ENCODE results near the gene ERP27.

DNA sequence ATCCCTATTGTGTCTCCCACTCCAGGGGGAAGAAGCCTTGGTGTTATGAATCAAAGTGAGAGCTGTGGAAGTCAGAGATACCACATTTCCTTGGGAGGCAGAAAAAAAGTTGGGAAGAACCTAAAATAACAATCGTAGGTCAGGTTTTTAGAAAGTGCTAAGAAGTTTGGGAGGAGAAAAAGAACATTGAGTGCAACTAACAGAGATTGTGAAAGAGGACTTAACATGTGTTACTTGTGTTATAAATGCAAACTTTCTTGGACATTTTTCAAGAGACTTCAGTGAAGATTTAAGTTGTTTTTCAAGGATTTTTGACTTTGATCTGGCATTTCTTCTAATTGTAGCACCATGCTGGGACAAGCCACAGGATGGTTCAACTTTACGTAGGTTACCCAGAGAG lies 7.8 kb upstream of the ERP27 start:
- TF ChIP-seq GABPA (IDR thresholded peaks at IDR 0.05; ENCODE audit: low read depth) (no peak), CTCF (IDR thresholded peaks at IDR 0.05) (no peak), YY1 (IDR thresholded peaks at IDR 0.05; ENCODE audit: low read depth) (no peak), EP300 (IDR thresholded peaks at IDR 0.05; ENCODE audit: borderline replicate concordance in 1 of 2, low read depth in 1 of 2, low read length in 1 of 2) (no peak), EZH2phosphoT487 (IDR thresholded peaks at IDR 0.05; ENCODE audit: borderline replicate concordance, low read depth) (no peak), PBX3 (IDR thresholded peaks at IDR 0.05) (no peak), RCOR1 (IDR thresholded peaks at IDR 0.05; ENCODE audit: low read length) (no peak), CHD2 (IDR thresholded peaks at IDR 0.05; ENCODE audit: low read length, partially characterized antibody) (no peak), TAF1 (IDR thresholded peaks at IDR 0.05; ENCODE audit: borderline replicate concordance, low read depth, low read length) (no peak), RXRA (IDR thresholded peaks at IDR 0.05; ENCODE audit: borderline replicate concordance, low read depth) (no peak), MXI1 (IDR thresholded peaks at IDR 0.05; ENCODE audit: low read depth, low read length) (no peak), POLR2AphosphoS5 (IDR thresholded peaks at IDR 0.05; ENCODE audit: low read depth, low read length) (no peak)
- TF ChIP-seq, protein P1, sequence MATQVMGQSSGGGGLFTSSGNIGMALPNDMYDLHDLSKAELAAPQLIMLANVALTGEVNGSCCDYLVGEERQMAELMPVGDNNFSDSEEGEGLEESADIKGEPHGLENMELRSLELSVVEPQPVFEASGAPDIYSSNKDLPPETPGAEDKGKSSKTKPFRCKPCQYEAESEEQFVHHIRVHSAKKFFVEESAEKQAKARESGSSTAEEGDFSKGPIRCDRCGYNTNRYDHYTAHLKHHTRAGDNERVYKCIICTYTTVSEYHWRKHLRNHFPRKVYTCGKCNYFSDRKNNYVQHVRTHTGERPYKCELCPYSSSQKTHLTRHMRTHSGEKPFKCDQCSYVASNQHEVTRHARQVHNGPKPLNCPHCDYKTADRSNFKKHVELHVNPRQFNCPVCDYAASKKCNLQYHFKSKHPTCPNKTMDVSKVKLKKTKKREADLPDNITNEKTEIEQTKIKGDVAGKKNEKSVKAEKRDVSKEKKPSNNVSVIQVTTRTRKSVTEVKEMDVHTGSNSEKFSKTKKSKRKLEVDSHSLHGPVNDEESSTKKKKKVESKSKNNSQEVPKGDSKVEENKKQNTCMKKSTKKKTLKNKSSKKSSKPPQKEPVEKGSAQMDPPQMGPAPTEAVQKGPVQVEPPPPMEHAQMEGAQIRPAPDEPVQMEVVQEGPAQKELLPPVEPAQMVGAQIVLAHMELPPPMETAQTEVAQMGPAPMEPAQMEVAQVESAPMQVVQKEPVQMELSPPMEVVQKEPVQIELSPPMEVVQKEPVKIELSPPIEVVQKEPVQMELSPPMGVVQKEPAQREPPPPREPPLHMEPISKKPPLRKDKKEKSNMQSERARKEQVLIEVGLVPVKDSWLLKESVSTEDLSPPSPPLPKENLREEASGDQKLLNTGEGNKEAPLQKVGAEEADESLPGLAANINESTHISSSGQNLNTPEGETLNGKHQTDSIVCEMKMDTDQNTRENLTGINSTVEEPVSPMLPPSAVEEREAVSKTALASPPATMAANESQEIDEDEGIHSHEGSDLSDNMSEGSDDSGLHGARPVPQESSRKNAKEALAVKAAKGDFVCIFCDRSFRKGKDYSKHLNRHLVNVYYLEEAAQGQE (IDR thresholded peaks at IDR 0.05; ENCODE audit: low read depth, low read length), result no peak
